Mesendoderm (in vitro differentiated cells): Measurements from ENCODE around the gene LRFN5.

Source experiments
- DNase-seq: peaks from one replicate; pipeline ENCODE4 v3.0.0; 2013
- H2AK5ac ChIP-seq: 2 replicates; pipeline ENCODE4 v1.6.1; 2013; ENCODE audit warnings: low read length, inconsistent platforms
- H2BK120ac ChIP-seq: 2 replicates; pipeline ENCODE4 v1.6.1; 2013; ENCODE audit warnings: low read depth, mild to moderate bottlenecking, low read length, moderate library complexity, mixed read lengths
- H2BK15ac ChIP-seq: replicated peaks from 2 replicates; pipeline ENCODE4 v1.6.1; 2013; ENCODE audit warnings: low read depth, mild to moderate bottlenecking, moderate library complexity
- H2BK5ac ChIP-seq: 2 replicates; pipeline ENCODE4 v1.6.1; 2013; ENCODE audit warnings: low read length, inconsistent platforms
- H3K18ac ChIP-seq: 2 replicates; pipeline ENCODE4 v1.6.1; 2013; ENCODE audit warnings: mild to moderate bottlenecking, low read length, mixed read lengths
- H3K23ac ChIP-seq: one replicate; pipeline ENCODE4 v1.6.1; 2013; ENCODE audit warnings: low read length
- H3K27ac ChIP-seq: 2 replicates; pipeline ENCODE4 v1.5.1; 2013; ENCODE audit warnings: low read depth, mild to moderate bottlenecking, inconsistent platforms, low read length, moderate library complexity
- H3K27me3 ChIP-seq: 2 replicates; pipeline ENCODE4 v1.6.1; 2013; ENCODE audit warnings: low read length, control low read depth, mild to moderate bottlenecking, inconsistent platforms; ENCODE audit not compliant: insufficient read depth, poor library complexity
- H3K36me3 ChIP-seq: 2 replicates; pipeline ENCODE4 v1.6.1; 2013; ENCODE audit warnings: low read length, inconsistent platforms; ENCODE audit not compliant: control insufficient read depth, insufficient read depth
- H3K4ac ChIP-seq: one replicate; pipeline ENCODE4 v1.6.1; 2013; ENCODE audit warnings: low read depth, mild to moderate bottlenecking, low read length, moderate library complexity
- H3K4me1 ChIP-seq: 2 replicates; pipeline ENCODE4 v1.6.1; 2013; ENCODE audit warnings: low read depth, low read length, inconsistent platforms; ENCODE audit not compliant: control insufficient read depth
- H3K4me2 ChIP-seq: 2 replicates; pipeline ENCODE4 v1.6.1; 2013; ENCODE audit warnings: low read length
- H3K4me3 ChIP-seq: 2 replicates; pipeline ENCODE4 v1.5.1; 2013; ENCODE audit warnings: mild to moderate bottlenecking, low read length
- H3K56ac ChIP-seq: one replicate; pipeline ENCODE4 v1.6.1; 2013; ENCODE audit warnings: low read length
- H3K79me1 ChIP-seq: 2 replicates; pipeline ENCODE4 v1.6.1; 2013; ENCODE audit warnings: low read length, inconsistent platforms
- H3K79me2 ChIP-seq: 2 replicates; pipeline ENCODE4 v1.6.1; 2013; ENCODE audit warnings: mild to moderate bottlenecking, low read length; ENCODE audit not compliant: control insufficient read depth, insufficient read depth
- H3K9ac ChIP-seq: 2 replicates; pipeline ENCODE4 v1.6.1; 2013; ENCODE audit warnings: low read length, inconsistent platforms
- H4K5ac ChIP-seq: one replicate; pipeline ENCODE4 v1.6.1; 2013; ENCODE audit warnings: low read length
- H4K8ac ChIP-seq: one replicate; pipeline ENCODE4 v1.6.1; 2013; ENCODE audit warnings: low read depth, mild to moderate bottlenecking, control low read depth, low read length, moderate library complexity
- WGBS: extraction: QIAGEN DNeasy Blood & Tissue Kit; methylation state at CpG from one replicate; pipeline ENCODE4 v1.1.7; 2013; ENCODE audit warnings: low lambda C conversion rate, missing lambda C conversion rate; ENCODE audit not compliant: insufficient coverage; ENCODE audit errors: extremely low coverage; 5-methylcytosine and 5-hydroxymethylcytosine counted together

Gene LRFN5

GRCh38 chr14:41758011-41758665 is 151.5 kb downstream of the LRFN5 start:
- H2BK15ac ChIP-seq, result no peak overlapping the region
- no peak overlapping the region for H2BK120ac ChIP-seq
- no peak overlapping the region for H3K23ac ChIP-seq
- no peak overlapping the region for H3K9ac ChIP-seq
- no peak for DNase-seq
- H4K8ac ChIP-seq, result no peak overlapping the region
- H3K27me3 ChIP-seq, result no peaks in the 10 kb centered on the region
- no peak overlapping the region for H2BK5ac ChIP-seq
- H3K79me1 ChIP-seq, result no peaks in the 10 kb centered on the region
- no peak overlapping the region for H3K18ac ChIP-seq
- H3K36me3 ChIP-seq, result no peaks in the 10 kb centered on the region
- H3K79me2 ChIP-seq, result no peaks in the 10 kb centered on the region
- no peaks in the 10 kb centered on the region for H3K4me1 ChIP-seq
- no peak overlapping the region for H3K4me2 ChIP-seq
- no CpG with 5 or more reads among the region's 1 CpG for WGBS
- no peak overlapping the region for H3K56ac ChIP-seq
- H4K5ac ChIP-seq, result no peak overlapping the region
- no peak overlapping the region for H3K27ac ChIP-seq
- H3K4me3 ChIP-seq, result no peak overlapping the region
- H2AK5ac ChIP-seq, result no peak overlapping the region
- no peak overlapping the region for H3K4ac ChIP-seq

DNA sequence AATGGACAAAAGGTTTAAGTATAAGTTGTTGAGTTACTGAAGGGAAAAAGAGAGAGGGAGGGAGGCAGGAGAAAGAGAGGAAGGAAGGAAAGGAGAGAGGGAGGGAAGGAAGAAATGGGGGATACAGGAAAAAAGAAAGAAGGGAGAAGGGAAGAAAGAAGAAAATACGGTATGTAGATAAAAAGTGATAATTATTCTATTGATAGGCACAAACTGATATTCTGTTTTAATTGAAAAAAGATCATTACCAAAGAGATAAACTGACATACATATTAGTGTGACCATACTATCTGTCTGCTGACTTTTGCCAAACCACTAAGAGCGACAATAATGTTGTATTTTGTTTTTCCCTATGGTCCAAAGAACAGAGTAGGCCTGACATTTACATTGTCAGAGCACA is 154.5 kb downstream of the LRFN5 start:
- no peak overlapping the region for H2BK5ac ChIP-seq
- H3K23ac ChIP-seq, result no peak overlapping the region
- no peak overlapping the region for H3K4me3 ChIP-seq
- no peaks in the 10 kb centered on the region for H3K79me2 ChIP-seq
- H3K27ac ChIP-seq, result no peak overlapping the region
- H2BK120ac ChIP-seq, result no peak overlapping the region
- H3K4ac ChIP-seq, result no peak overlapping the region
- no peak overlapping the region for H3K4me2 ChIP-seq
- no peak for DNase-seq
- no peak overlapping the region for H4K5ac ChIP-seq
- H4K8ac ChIP-seq, result no peak overlapping the region
- no peak overlapping the region for H3K9ac ChIP-seq
- no peak overlapping the region for H3K18ac ChIP-seq
- H2AK5ac ChIP-seq, result no peak overlapping the region
- no peak overlapping the region for H3K56ac ChIP-seq
- H3K79me1 ChIP-seq, result no peaks in the 10 kb centered on the region
- WGBS, result 100% methylated on average over 1 of the region's 2 CpGs
- H3K27me3 ChIP-seq, result no peaks in the 10 kb centered on the region
- H3K4me1 ChIP-seq, result no peaks in the 10 kb centered on the region
- no peaks in the 10 kb centered on the region for H3K36me3 ChIP-seq
- H2BK15ac ChIP-seq, result no peak overlapping the region

DNA sequence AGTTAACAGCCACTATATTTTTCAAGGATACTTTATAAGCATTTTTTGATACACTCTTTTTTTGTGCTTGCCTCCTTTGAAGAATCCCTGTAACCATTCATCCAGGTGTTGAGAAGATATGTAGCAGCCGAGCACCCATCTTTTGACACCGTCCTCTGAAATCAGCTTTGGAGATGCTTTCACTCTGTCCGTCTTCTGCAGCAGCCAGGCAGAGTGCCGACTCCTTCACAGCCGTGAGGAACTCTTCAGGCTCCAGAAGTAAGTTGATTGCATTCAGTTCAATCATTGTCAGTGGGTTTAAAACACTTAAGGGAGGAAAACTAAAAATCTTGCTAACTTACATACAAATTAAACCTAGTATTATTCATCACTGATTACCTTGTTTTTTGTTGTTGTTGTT is 160.1 kb downstream of the LRFN5 start:
- H3K4me3 ChIP-seq, result no peak overlapping the region
- no peak overlapping the region for H3K27ac ChIP-seq
- H3K9ac ChIP-seq, result no peak overlapping the region
- H3K4me1 ChIP-seq, result no peaks in the 10 kb centered on the region
- H2AK5ac ChIP-seq, result no peak overlapping the region
- no peaks in the 10 kb centered on the region for H3K36me3 ChIP-seq
- no peak overlapping the region for H3K4ac ChIP-seq
- H2BK15ac ChIP-seq, result no peak overlapping the region
- no peak overlapping the region for H3K18ac ChIP-seq
- no peaks in the 10 kb centered on the region for H3K79me2 ChIP-seq
- no peak overlapping the region for H3K4me2 ChIP-seq
- no peak overlapping the region for H3K56ac ChIP-seq
- no peak overlapping the region for H2BK120ac ChIP-seq
- no peak for DNase-seq
- no peaks in the 10 kb centered on the region for H3K79me1 ChIP-seq
- no peak overlapping the region for H2BK5ac ChIP-seq
- WGBS, result no CpG with 5 or more reads among the region's 5 CpGs
- no peak overlapping the region for H4K5ac ChIP-seq
- H4K8ac ChIP-seq, result no peak overlapping the region
- no peaks in the 10 kb centered on the region for H3K27me3 ChIP-seq
- no peak overlapping the region for H3K23ac ChIP-seq

DNA sequence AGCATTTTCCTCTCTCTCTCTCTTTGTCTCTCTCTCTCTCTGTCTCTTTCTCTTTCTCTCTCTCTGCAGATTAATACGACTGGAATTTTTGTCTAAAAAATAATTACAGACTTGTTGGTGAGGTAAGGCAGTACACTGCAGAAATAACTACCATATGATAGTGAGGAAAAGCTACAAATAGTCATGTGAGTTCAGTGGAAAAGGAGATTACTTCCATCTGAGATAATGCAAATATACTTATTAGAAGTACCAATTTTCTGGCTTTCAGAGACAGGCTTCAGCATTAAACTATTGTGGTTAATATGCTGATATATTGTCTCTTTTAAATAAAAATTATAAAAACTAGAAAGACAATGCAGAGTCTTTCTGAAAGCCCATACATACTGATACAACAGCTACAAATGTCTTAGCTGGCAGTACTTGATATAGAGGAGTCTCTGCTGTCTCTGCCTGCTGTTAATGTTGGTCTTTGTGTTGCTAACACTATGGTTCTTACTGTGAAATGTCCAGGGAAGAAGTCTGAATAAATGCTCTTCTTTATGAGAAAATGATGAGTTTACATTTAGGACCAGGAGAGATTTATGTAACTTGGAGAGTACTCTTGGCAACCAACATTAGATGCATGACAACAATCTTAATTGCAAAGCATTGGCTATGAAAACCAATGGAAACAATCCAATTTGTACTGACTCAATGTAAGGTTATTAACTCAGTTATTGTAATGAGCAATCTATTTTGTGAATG is 167.0 kb downstream of the LRFN5 start:
- H3K27ac ChIP-seq, result no peak overlapping the region
- no peak for DNase-seq
- H2BK5ac ChIP-seq, result no peak overlapping the region
- no peak overlapping the region for H4K8ac ChIP-seq
- H2BK120ac ChIP-seq, result no peak overlapping the region
- no peak overlapping the region for H3K9ac ChIP-seq
- H3K23ac ChIP-seq, result no peak overlapping the region
- H3K79me2 ChIP-seq, result no peaks in the 10 kb centered on the region
- H3K18ac ChIP-seq, result no peak overlapping the region
- H3K4ac ChIP-seq, result no peak overlapping the region
- no peak overlapping the region for H3K4me3 ChIP-seq
- no peak overlapping the region for H2BK15ac ChIP-seq
- WGBS, result no CpG with 5 or more reads among the region's 1 CpG
- no peaks in the 10 kb centered on the region for H3K79me1 ChIP-seq
- H3K56ac ChIP-seq, result no peak overlapping the region
- H4K5ac ChIP-seq, result no peak overlapping the region
- H3K36me3 ChIP-seq, result no peaks in the 10 kb centered on the region
- no peaks in the 10 kb centered on the region for H3K4me1 ChIP-seq
- H3K4me2 ChIP-seq, result no peak overlapping the region
- no peak overlapping the region for H2AK5ac ChIP-seq
- H3K27me3 ChIP-seq, result no peaks in the 10 kb centered on the region

DNA sequence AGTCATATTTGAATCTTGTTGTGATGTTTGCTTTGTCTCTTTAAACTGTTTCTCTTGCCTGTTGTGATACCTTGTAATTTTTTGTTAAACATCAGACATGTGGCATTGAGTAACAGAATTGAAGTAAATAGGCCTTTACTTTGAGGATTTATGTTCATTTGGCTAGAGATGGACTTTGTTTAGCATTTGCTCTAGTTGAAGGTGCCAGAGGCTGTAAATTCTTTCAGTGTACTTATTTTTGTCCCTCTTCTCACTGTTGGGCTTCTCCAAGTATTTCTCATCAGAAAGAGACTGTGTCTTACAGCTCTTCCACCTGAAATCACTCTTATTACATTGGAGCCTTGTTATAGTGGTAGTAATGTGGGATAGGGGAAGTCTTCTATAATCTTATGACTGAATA is 175.8 kb downstream of the LRFN5 start:
- H3K4me1 ChIP-seq, result no peaks in the 10 kb centered on the region
- no peak overlapping the region for H2BK15ac ChIP-seq
- H3K27me3 ChIP-seq, result no peaks in the 10 kb centered on the region
- no peak overlapping the region for H3K27ac ChIP-seq
- no peak overlapping the region for H2BK120ac ChIP-seq
- H3K36me3 ChIP-seq, result no peaks in the 10 kb centered on the region
- no peak overlapping the region for H3K23ac ChIP-seq
- H3K4ac ChIP-seq, result no peak overlapping the region
- H3K9ac ChIP-seq, result no peak overlapping the region
- H4K5ac ChIP-seq, result no peak overlapping the region
- H3K4me2 ChIP-seq, result no peak overlapping the region
- no peaks in the 10 kb centered on the region for H3K79me2 ChIP-seq
- H3K4me3 ChIP-seq, result no peak overlapping the region
- H3K79me1 ChIP-seq, result no peaks in the 10 kb centered on the region
- H4K8ac ChIP-seq, result no peak overlapping the region
- no peak overlapping the region for H3K56ac ChIP-seq
- no peak for DNase-seq
- no peak overlapping the region for H2AK5ac ChIP-seq
- no peak overlapping the region for H3K18ac ChIP-seq
- H2BK5ac ChIP-seq, result no peak overlapping the region

GRCh38 chr14:41783403-41783802 is 176.7 kb downstream of the LRFN5 start:
- H3K79me1 ChIP-seq, result no peaks in the 10 kb centered on the region
- no peak overlapping the region for H3K18ac ChIP-seq
- H3K9ac ChIP-seq, result no peak overlapping the region
- no peak overlapping the region for H4K5ac ChIP-seq
- no peak overlapping the region for H3K56ac ChIP-seq
- H3K4me1 ChIP-seq, result no peaks in the 10 kb centered on the region
- no peak overlapping the region for H3K23ac ChIP-seq
- H3K36me3 ChIP-seq, result no peaks in the 10 kb centered on the region
- no peaks in the 10 kb centered on the region for H3K27me3 ChIP-seq
- no peak overlapping the region for H3K27ac ChIP-seq
- no peaks in the 10 kb centered on the region for H3K79me2 ChIP-seq
- no peak overlapping the region for H2BK5ac ChIP-seq
- H4K8ac ChIP-seq, result no peak overlapping the region
- no peak overlapping the region for H3K4me3 ChIP-seq
- no peak for DNase-seq
- H2BK120ac ChIP-seq, result no peak overlapping the region
- no peak overlapping the region for H2AK5ac ChIP-seq
- WGBS, result no CpG with 5 or more reads among the region's 2 CpGs
- H3K4ac ChIP-seq, result no peak overlapping the region
- H3K4me2 ChIP-seq, result no peak overlapping the region
- no peak overlapping the region for H2BK15ac ChIP-seq
